ENCODE results near the gene DGLUCY.
"Not testable (repeated sequence)": the region's sequence is repeated elsewhere in the genome, so short reads cannot be mapped to it uniquely, and the experiment has no call there.

DGLUCY gene

GRCh38 chr14:91080071-91080470 is 33.8 kb upstream of the DGLUCY start:
- no peak overlapping the region for H3K4me3 ChIP-seq (ENCODE audit: low read depth, low read length)
- TF ChIP-seq, protein P1, sequence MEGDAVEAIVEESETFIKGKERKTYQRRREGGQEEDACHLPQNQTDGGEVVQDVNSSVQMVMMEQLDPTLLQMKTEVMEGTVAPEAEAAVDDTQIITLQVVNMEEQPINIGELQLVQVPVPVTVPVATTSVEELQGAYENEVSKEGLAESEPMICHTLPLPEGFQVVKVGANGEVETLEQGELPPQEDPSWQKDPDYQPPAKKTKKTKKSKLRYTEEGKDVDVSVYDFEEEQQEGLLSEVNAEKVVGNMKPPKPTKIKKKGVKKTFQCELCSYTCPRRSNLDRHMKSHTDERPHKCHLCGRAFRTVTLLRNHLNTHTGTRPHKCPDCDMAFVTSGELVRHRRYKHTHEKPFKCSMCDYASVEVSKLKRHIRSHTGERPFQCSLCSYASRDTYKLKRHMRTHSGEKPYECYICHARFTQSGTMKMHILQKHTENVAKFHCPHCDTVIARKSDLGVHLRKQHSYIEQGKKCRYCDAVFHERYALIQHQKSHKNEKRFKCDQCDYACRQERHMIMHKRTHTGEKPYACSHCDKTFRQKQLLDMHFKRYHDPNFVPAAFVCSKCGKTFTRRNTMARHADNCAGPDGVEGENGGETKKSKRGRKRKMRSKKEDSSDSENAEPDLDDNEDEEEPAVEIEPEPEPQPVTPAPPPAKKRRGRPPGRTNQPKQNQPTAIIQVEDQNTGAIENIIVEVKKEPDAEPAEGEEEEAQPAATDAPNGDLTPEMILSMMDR (IDR thresholded peaks at IDR 0.05; ENCODE audit: borderline replicate concordance, insufficient read depth, low read depth, low read length) = no peak

GRCh38 chr14:91082282-91082681 is 31.6 kb upstream of the DGLUCY start:
- TF ChIP-seq, protein P1 (IDR thresholded peaks at IDR 0.05; ENCODE audit: borderline replicate concordance, insufficient read depth, low read depth, low read length) = no peak

DNA sequence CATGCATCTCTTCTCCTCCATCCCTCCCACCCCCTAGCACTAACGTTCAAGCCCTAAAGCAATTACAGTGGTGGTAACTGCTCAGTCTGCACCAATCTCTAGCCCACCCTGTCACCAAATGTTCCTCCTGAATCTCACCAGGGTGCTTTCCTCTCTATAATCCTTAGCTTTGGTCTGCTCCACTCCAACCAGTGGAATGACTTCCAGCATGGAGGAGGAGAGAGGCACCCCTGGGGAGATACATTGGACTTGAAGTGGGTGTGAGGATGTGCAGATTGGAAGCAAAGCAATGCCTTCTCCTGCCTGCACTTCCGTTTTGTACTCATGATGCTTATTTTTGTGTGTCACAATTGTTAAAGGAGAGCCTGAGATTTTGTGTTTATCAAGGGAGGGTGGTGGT is 29.4 kb upstream of the DGLUCY start:
- TF ChIP-seq, protein P1 (IDR thresholded peaks at IDR 0.05; ENCODE audit: borderline replicate concordance, insufficient read depth, low read depth, low read length) = no peak
- no peak overlapping the region for H3K4me3 ChIP-seq (ENCODE audit: low read depth, low read length)

More at GRCh38 chr14:91082282-91082681, 31.6 kb upstream of the DGLUCY start:
- H3K4me3 ChIP-seq (ENCODE audit: low read depth, low read length) = no peak overlapping the region

GRCh38 chr14:91087470-91087869 is 26.4 kb upstream of the DGLUCY start:
- not testable (repeated sequence) for H3K4me3 ChIP-seq (ENCODE audit: low read depth, low read length)

DNA sequence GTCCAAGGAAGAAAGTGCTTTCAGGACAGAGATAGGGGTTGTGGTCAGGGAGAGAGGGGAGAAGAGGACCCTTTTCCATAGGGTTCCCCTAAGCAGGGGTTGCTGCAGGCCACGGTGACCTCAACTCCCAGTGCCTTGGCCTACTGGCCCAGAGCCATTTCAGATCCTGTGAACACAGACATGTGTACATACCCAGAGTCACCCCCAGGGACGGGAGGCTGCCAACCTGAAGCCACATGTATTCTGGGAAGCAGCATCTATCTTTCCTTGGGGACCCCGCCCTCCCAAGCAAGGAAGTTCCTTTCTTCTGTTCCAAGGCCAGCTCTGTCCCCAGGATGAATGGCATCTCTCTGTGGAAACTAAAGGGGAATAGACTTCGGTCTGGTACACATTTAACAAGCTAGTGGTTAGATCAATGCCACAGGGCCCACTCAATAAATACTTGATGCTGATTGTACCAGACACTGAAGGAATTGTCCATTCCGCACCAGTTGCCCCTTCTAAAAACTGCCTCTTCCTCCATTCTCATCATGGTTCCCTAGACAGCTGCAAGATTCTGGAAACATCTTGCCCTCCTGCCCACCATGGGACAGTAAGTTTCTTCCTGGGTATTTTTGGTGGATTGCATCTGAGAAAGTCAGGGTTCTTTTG is 25.2 kb upstream of the DGLUCY start:
- H3K4me3 ChIP-seq (ENCODE audit: low read depth, low read length) = no peak overlapping the region
- TF ChIP-seq, protein P1 (IDR thresholded peaks at IDR 0.05; ENCODE audit: borderline replicate concordance, insufficient read depth, low read depth, low read length) = no peak

- TF ChIP-seq, protein P1 (IDR thresholded peaks at IDR 0.05; ENCODE audit: borderline replicate concordance, insufficient read depth, low read depth, low read length) = no peak
These were observed 23.8 kb upstream of the DGLUCY start for GRCh38 chr14:91089958-91090535.

GRCh38 chr14:91090743-91091142 is 23.1 kb upstream of the DGLUCY start:
- TF ChIP-seq, protein P1 (IDR thresholded peaks at IDR 0.05; ENCODE audit: borderline replicate concordance, insufficient read depth, low read depth, low read length) = no peak

More at GRCh38 chr14:91089958-91090535, 23.8 kb upstream of the DGLUCY start:
- no peak overlapping the region for H3K4me3 ChIP-seq (ENCODE audit: low read depth, low read length)

More at GRCh38 chr14:91090743-91091142, 23.1 kb upstream of the DGLUCY start:
- H3K4me3 ChIP-seq (ENCODE audit: low read depth, low read length) = no peak overlapping the region

All from GM12875 (cell line).